H1 (cell line): ENCODE results near the gene PTRH1. TPM values are rescaled to one million over a fixed set of nuclear protein-coding genes. Genes with fewer than 3 reads are reported as not detected.

Experiments used
- CBX8 ChIP-seq: fragments of 300-800, 300-1000 bp; sonication (generic); IDR thresholded peaks from 2 replicates; pipeline ENCODE4 v1.7.1; 2016; ENCODE audit warnings: low read depth, low read length, borderline replicate concordance
- CHD7 ChIP-seq: fragments of 300-600 bp; sonication (generic); IDR thresholded peaks from 2 replicates; pipeline ENCODE4 v1.7.1; 2012; ENCODE audit warnings: low read length, moderate library complexity, mild to moderate bottlenecking, inconsistent platforms; ENCODE audit not compliant: insufficient replicate concordance
- CREB1 ChIP-seq: IDR thresholded peaks from 2 replicates; pipeline ENCODE4 v1.6.1; 2012; ENCODE audit warnings: inconsistent platforms
- GTF2F1 ChIP-seq: IDR thresholded peaks from 2 replicates; pipeline ENCODE4 v1.6.1; 2012; ENCODE audit warnings: low read depth, low read length, improper control_type of control experiment, borderline replicate concordance
- SIN3A ChIP-seq, 2 experiments: IDR thresholded peaks in 1 of 2; conservative IDR thresholded peaks in 1 of 2; 2 replicates each; pipeline ENCODE4 v1.6.1; 2011 to 2012; ENCODE audit warnings: low read length in 2 of 2, improper control_type of control experiment in 1 of 2, low read depth in 1 of 2, mild to moderate bottlenecking in 1 of 2
- SP1 ChIP-seq: IDR thresholded peaks from 2 replicates; pipeline ENCODE4 v1.6.1; 2011; ENCODE audit warnings: low read depth, low read length
- SP4 ChIP-seq: IDR thresholded peaks from 2 replicates; pipeline ENCODE4 v1.6.1; 2012; ENCODE audit warnings: low read length, inconsistent platforms
- SUZ12 ChIP-seq: fragments of 200-600 bp; sonication (generic); IDR thresholded peaks from 2 replicates; pipeline ENCODE4 v1.6.1; 2012; ENCODE audit warnings: mild to moderate bottlenecking, inconsistent platforms, low read length, moderate library complexity, mixed read lengths
- polyA plus RNA-seq, 7 experiments: library from polyadenylated mRNA; depleted of rRNA in 3 of 7; stranded (reverse) in 5 of 7; unstranded in 2 of 7; fragments of >200 nt in 5 of 7; fragments of 200-250 nt in 2 of 7; gene quantifications; 1 replicate in 5 of 7; 2 replicates in 1 of 7; 4 replicates in 1 of 7; pipeline versions ENCODE4 v1.2.1 to v1.2.3, GENCODE V29; 2011 to 2013; ENCODE audit warnings: missing spikeins in 2 of 7, mixed read lengths in 2 of 7
- total RNA-seq: library from RNA; stranded (reverse); fragmentation: NEBNext Ultra II Directional; extraction: Animal tissue kit (Norgen Biotek cat#: 25700); gene quantifications from 2 replicates; pipeline ENCODE4 v1.2.1, GENCODE V29; 2021

PTRH1 gene
- total and polyA plus RNA-seq, 2 of the 8 experiments (the other 6 are each of a cell fraction or from before 2014, with no cell fraction given), result 11.1 to 19.8 TPM

DNA sequence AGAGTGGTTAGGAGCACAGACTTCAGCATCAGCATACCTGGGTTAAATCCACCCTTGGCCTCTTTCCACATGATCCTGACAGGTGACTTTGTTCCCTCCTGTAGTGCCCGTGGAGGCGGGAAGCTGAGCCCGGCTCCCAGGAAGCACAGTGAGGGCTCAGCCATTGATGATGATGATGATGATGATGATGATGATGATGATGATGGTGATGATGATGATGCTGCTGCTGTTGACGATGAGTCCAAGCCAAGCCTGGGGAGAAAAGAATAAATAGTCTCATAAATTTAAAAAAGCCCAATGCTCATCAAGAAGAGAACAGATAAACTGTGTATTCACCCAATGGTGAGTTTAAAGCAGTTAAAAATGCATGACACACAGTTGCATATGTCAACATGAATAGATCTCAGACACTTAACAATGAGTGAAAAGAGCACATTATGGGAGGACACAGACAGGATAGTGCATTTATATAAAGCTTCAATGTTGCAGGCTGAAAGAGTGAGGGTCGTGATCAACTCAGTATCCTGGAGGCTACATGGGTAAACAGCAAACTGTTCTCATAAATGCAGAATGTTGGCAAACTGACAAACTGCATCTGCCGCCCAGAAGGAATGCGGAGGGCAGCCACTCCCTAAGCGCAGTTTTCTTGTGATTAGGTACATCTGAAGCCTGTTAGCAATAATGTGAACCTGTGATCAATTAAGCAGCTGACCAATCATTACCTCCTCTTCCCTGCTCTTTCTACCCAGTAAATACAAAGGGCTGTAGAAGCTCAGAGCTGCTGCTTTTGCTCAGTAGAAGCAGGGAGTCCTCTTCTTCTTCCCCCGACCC lies 20.4 kb downstream of the PTRH1 start (continued):
- TF ChIP-seq CHD7 (no peak), CBX8 (no peak), SP1 (no peak), SP4 (no peak), SUZ12 (no peak), CREB1 (no peak), SIN3A (conservative IDR thresholded peaks at IDR 0.05 in 1 of 2, IDR thresholded peaks at IDR 0.05 in 1 of 2; ENCODE audit: low read depth in 1 of 2, low read length in 2 of 2) (no peak), GTF2F1 (no peak)
- TF ChIP-seq, all 59 proteins: peak for 0
